Measurements from ENCODE around the gene MAGEB3.

DNA sequence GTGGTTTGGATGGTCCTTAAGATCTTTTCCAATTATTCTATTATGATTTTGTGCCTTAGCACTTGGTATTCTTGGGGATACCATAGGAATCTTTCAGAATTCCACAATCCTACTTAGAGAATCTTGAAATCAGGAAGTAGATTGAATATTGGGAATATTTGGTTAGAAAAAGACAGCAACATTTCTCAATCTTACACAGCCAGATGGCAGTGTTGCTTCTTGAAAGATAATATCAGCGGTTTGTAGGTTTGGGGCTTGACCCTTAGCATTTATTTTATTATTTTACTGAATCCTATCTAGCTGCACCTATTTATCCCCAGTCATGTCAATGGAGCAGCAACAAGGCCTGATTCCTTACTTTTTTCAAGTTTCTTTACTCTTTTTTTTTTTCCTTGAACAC is 45.0 kb downstream of the MAGEB3 start:
- TF ChIP-seq, protein P1, sequence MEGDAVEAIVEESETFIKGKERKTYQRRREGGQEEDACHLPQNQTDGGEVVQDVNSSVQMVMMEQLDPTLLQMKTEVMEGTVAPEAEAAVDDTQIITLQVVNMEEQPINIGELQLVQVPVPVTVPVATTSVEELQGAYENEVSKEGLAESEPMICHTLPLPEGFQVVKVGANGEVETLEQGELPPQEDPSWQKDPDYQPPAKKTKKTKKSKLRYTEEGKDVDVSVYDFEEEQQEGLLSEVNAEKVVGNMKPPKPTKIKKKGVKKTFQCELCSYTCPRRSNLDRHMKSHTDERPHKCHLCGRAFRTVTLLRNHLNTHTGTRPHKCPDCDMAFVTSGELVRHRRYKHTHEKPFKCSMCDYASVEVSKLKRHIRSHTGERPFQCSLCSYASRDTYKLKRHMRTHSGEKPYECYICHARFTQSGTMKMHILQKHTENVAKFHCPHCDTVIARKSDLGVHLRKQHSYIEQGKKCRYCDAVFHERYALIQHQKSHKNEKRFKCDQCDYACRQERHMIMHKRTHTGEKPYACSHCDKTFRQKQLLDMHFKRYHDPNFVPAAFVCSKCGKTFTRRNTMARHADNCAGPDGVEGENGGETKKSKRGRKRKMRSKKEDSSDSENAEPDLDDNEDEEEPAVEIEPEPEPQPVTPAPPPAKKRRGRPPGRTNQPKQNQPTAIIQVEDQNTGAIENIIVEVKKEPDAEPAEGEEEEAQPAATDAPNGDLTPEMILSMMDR (IDR thresholded peaks at IDR 0.05; ENCODE audit: insufficient read depth, low read depth, low read length): peak; percentile 16
- TF ChIP-seq EZH2 (IDR thresholded peaks at IDR 0.05; ENCODE audit: insufficient read depth, low read length): no peak
